NCI-H2029 (cell line): ENCODE results near the gene NXNL1.
A peak's percentile ranks its signal among the peaks of the same experiment; 100 is the strongest.

Experiments used
- DNase-seq: peaks from one replicate; lab custom pipeline; 2025; lab: John Stamatoyannopoulos, UW

NXNL1 gene

DNA sequence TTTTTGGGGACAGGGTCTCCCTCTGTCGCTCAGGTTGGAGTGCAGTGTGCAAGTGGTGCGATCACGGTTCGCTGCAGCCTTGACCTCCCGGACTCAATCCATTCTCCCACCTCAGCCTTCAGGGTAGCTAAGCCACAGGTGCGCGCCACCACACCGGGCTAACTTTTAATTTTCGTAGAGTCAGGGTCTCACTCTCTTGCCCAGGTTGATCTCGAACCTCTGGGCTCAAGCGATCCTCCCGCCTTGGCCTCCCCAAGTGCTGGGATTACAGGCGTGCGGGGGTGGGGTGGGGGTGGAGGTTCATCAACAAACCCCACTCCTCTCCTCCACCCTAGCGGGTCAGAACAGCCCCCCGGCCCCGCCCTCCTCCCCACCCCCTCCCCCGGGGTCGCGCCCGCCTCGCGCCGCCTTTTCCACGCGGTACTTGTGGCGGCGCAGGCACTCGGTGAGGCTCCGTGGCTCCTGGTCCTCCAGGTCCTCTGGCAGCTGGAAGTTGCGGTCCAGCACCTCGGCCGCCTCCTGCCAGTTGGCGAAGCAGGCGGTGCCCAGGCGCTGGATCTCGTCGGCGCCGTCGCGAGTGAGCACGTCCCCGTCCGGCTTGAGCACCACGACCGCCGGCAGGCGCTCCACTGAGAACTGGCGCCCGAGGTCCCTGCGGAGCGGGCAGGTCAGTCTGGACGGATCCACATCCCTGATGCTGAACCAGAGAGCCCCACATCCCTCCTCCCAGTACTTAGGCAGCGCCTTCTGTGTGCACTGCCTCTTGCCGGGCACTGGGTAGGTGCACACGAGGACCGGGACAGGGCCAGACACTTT is 5.2 kb downstream of the NXNL1 start:
- DNase-seq, result no peak

DNA sequence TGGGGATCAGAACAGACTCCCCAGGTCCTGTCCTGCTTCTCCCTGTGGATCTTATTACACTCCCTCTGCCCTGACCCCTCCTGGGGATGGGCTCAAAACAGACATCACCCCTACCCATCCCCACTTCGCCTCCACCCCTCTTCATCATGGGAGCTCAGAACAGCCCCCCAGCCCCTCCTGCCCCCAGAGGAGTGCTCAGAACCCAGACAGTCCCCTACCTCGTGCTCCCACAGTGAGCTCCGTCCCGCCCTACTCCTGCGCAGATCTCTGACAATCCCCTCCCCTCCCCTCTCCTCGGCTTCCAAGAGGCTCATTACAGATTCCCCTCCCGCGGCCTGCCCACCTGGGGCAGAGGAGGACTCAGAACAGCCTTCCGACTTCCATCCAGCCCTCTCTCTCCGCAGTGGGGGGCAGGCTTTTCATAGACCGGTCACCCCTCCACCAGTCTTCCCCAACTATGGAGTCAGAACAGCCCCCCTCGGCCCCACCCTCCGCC is 6.1 kb downstream of the NXNL1 start:
- no peak for DNase-seq

DNA sequence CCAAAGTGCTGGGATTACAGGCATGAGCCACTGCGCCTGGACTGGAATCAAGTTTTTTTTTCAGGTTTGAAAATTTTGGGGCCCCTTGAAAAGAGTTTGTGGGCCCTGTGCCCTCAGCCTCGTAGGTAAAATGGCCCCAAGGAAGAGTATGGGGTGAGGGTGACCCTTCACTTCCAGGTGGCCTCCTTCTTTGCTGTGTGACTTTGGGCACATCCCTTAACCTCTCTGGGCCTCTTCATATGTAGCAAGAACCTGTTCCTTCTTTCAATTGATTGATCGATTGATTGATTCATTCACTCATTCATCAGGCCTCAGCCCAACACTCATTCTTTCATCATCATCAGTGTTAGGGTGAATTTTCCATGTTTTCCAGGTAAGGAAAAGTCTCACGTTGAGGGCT is 8.9 kb downstream of the NXNL1 start:
- no peak for DNase-seq

DNA sequence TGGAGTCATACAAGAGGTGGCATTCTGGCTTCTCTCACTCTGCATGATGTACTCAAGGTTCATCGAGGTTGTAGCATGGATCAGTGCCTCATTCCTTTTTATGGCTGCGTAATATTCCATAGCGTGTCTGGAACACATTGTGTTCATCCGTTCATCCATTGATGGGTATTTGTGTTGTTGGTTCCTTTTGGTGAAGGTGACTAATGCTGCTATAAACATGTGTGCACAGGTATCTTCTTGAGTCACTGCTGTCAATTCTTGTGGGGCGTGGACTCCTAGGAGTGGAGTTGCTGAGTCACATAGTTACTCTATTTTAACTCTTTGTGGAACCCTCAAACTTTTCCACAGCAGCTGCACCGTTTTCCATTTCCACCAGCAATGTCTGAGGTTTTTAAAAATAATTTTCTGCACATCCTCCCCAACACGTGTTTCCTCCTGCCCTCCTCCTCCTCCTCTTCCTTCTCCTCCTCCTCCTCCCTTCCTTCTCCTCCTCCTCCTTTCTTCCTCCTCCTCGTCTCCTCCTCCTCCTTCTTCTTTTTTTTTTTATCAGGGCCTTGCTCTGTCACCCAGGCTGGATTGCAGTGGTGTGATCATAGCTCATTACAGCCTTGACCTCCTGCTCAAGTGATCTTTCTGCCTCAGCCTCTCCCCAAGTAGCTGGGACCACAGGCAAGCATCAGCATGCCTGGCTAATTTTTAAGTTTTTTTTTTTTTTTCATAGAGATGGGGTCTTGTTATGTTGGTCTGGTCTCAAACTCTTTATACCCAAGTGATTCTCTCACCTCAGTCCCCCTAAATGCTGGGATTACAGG is 10.3 kb downstream of the NXNL1 start:
- DNase-seq, result no peak

DNA sequence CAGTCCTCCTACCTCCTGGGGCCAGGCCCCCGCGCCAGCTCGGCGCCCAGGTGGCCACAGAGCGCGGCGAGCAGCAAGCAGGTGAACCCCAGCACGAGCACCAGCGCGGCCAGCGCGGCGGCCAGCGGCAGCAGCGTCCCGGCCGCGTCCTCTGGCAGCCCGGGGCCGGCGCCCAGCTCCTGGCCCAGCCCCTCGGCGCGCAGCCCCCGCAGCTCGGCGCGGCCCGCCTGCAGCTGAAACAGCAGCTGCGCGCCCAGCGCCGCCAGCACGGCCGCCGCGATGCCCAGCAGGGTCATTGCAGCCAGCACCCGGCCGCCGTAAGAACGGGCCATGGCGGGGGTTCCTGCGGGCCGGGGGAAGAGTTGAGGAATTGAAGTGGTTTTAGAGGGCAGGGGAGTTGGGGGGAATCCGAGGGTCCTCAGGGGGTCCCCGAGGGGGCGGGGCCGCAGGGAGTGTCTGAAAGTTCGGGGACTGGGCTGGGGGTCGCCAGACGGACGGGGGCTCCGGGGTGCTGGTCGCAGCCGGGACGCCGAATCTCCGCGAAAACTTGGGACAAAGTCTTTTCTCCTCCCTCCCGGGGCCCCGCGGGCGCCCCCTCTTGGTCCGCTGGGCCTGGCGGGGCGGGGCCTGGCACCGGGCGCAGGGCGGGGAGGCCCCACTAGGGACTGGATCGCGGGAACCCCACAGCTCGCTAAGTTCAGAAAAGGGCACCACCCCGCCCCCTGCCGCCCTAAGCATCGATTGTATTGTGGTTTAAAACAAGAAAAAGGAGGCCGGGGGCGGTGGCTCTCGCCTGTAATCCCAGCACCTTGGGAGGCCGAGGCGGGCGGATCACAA is 12.4 kb downstream of the NXNL1 start, which contains the start of gene TMEM221:
TMEM221 (minus strand) TSS at position 538 of the 837 bp plus-strand sequence; CDS start at position 332, 206 bp downstream.
- no peak for DNase-seq

DNA sequence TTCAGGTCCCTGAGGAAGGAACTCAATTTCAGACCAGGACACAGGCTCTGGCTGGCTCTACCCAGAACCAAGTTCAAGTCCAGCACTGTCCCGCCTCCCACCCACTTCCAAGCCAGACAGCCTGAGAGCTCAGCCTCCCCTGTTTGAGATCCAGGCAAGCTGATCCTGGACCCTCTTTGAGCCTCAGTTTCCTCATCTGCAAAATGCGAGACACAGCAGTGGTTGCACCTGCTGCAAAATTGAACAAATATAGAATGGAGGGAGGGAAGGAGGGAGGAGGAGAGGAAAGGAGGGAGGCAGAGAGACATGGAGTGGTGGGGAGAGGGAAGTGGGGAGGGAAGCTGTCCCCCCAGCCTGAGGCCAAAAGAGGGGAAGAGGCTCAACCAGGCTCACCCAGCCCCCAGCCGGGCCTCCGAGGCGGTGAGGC is 13.0 kb downstream of the NXNL1 start:
- DNase-seq, result no peak

DNA sequence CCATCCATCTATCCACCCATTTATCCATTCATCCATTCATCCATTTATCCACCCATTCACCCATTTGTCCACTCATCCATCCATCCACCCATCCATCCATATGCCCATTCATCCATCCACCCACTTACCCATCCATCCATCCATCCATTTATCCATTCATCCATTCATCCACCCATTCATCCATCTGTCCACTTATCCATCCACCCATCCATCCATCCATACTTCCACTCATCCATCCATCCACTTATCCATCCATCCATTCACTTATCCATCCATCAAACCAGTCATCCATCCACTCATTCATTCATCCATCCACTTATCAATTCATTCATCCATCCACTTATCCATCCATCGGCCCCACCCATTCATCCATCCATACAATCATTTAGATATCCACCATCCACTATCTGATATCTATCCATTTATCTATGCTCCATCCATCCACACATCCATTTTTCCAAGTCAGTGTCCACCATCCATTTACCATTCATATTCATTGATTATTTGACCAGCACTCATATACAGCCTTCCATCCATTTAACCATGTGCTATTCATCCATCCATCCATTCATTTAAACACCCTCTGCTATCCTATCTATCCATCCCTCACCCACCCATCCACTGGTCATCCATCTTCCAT is 15.1 kb downstream of the NXNL1 start:
- DNase-seq, result no peak

DNA sequence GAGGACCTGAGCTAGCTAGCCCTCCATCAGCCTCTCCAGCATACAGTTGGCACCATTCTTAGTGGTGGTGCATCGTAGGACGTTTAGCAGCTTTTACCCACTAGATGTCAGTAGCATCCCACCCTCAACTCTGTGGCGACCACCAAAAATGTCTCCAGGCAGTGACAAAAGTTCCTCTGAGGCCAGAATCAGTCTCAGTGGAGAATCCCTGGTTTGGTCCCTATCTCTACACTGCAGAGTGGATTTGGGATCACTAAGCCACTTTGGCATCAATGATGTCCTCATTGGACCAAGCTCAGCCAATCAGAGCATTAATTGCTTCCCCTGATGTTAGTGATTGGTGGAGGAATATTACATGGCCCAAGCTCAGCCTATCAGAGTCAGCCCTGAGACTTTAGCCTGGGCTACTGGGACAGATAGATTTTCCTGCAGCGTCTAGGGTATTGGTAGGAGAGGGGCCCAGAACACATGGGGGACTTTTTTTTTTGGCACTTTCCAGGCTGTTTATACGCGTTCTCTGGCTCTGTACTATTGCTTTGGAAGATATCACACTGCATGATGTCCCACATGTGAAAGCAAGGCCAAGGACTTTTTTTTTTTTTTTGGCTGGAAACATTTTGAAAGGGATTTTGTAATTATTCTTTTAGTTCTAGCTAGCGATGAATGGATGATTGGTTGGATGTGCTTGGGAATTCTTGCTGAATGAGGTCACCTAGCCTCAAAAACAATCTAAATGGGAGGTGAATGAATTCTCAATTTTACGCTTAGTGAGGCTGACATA is 19.3 kb downstream of the NXNL1 start:
- no peak for DNase-seq

DNA sequence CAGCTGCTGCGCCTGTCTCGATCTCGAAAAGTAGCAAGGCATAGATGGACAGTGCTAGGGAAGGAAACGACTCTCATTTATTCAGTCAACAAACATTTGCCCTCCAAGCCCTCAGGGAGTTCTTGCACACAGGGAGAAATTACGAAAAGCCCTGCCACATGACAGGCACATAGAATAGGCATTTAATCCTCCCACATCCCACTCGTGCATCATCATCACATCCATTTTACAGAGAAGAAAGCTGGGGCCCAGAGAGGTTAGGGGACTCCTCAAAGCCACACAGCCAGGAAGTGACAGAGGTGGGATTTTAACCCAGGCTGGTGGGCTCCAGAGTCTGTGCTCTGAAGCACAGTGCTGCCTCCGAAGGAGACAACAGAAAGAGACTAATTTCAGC is 23.9 kb downstream of the NXNL1 start:
- no peak for DNase-seq

DNA sequence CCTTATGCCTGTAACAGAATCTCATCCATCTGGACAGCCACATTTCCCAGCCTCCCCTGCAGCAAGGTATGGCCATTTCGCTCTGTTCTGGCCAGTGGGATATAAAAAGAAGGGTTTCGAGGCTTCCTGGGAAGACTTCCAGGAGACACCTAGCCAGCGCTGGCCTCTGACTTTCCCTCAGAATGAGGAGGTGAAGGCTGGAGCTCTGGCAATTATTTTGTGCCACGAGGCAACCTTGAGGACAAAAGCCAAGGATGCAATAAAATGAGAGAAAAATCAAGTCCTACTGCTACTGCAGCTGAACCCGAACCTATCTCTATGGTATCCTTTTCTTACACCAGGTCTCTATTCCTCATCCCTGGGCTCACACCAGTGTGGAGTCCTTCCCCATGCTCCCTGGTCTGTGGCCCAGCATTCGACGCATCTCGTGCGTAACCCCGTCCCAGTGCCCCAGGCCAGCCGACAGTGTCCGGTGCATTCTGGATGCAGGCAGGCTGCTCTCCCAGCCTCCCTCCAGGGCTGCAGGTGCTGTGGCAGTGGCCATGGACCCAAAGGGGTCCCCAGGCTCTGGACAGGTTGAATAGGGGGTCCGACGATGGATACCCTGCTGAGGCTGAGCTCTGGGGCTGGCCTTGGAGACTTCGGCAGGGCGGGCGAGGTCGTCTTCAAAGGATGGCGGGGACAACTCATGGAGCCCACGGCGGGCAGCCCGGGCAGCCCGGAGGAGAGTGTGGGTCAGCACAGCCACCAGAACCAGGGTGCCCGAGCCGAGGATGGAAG is 24.4 kb downstream of the NXNL1 start:
- no peak for DNase-seq

DNA sequence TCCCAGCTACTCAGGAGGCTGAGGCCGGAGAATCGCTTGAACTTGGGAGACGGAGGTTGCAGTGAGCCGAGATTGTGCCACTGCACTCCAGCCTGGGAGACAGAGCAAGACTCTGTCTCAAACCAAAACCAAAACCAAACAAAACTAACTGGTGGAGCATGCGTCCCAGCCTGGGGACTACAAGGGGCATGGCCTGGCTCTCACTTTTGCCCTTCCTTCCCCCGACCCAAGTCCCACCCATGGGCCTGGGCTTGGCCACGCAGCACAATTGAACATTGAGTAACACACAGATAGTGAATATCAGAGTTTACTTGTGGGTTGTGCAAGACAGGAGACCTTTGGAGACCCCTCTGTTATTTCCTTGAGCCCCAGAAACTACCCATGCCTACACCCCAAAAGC is 25.5 kb downstream of the NXNL1 start:
- DNase-seq, result no peak

DNA sequence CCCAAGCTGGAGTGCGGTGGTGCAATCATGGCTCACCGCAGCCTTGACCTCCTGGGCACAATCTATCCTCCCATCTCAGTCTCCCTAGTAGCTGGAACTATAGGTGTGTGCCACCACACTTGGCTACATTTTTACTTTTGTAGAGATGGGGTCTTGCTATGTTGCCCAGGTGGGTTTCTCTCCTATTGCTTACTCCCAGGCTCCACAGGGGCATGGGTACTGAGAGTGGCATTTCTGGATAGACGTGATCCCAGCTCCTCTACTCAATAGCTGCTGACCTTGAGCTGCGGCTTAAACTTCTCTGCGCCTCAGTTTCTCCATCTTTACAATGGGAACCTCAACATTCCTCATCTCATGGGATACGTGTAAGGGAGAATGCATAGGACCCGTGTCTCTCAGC is 29.3 kb downstream of the NXNL1 start:
- DNase-seq, result no peak

DNA sequence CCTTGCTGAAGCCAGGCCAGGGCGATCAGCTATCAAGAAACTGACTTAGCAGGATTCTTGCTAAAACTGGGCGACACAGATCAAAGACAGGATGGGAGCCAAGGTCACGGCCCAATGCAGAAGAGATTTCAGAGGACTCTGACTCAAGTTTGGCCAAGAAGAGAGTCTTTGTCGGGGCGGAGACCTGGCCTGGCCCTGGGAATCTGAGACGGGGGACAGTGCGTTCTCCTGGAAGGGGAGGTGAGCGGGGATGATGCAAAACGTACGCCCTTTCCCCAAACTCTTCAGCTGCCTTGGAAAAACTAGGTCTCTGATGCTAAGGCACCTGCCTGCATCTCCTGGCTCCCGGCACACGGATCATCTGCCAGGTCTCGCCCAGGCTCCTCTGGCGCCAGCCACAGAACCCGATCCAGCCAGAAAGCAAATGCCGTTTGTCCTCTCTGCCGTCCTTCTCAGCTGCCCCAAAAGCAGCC is 31.0 kb downstream of the NXNL1 start:
- no peak for DNase-seq

DNA sequence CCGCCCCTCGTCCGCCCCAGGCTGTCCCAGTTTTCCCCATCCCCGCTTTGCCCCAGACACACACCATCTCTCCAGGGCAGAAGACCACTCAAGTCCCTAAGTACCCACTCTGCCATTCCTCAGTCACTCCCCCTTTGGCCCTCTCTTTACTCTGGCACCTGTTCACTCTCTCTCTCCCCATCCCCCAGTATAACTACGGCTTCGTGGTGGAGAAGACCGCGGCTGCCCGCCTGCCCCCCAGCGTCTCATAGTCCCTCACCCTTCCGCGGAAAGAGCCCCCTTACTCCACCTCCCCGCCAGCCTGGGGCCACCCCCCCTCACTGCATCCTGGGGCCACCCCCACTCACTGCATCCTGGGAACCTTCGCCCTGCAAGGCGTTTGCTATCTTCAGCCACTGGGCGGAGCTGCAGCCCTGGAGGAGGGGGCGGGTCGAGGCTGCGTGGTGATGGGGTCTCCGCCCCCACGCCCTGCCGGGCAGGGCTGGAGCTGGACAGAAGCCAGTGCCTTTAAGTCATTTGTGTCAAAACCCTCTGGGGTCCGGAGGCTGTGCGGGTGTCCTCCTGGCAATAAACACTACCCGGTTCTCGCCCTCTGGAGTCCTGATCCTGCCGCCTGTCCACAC is 35.9 kb downstream of the NXNL1 start:
- DNase-seq, result peak; percentile 28

DNA sequence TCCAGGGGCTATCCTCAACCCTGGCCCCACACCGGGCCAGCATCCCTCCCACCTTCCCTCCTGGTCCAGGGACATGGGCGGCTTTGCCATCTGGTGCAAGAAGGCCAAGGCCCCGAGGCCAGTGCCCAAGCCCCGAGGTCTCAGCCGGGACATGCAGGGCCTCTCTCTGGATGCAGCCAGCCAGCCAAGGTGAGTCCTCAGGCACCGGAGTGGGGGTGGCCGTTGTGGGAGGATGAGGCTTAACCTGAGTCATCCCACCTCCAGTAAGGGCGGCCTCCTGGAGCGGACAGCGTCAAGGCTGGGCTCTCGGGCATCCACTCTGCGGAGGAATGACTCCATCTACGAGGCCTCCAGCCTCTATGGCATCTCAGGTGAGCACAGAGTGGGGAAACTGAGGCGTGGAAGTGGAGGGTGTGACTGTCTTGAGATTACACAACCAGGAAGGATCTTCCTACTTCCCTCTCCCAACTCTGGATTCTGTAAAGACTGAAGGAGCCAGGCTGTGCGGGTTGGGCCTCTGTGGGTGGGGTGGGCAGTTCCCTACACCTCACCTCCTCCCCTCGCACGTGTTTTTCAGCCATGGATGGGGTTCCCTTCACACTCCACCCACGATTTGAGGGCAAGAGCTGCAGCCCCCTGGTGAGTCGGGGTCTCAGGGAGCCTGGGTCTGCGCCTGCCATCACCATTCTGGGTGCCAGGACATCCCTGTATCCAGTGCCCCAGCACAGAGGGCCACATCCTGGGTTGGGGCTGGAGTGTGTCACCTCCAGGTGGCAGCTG is 37.1 kb downstream of the NXNL1 start:
- DNase-seq, result no peak

DNA sequence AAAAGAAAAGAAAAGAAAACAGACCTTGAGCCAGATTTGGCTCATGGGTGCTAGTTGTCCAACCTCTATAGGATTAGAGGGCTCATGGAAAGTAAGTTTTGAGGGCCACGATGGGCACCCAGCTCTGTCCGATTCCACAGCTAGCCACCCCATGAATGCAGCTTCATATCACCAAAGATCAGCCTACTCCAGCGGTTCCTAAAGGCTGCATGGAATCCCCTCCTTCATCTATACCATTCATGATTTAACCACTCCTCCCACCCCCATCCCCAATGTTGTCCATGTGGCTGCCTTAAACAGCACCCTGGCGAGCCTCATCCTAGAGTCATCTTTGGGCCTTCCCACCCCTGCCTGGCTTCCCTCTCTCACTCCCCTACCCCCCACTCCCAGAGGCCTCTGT is 38.8 kb downstream of the NXNL1 start:
- no peak for DNase-seq

DNA sequence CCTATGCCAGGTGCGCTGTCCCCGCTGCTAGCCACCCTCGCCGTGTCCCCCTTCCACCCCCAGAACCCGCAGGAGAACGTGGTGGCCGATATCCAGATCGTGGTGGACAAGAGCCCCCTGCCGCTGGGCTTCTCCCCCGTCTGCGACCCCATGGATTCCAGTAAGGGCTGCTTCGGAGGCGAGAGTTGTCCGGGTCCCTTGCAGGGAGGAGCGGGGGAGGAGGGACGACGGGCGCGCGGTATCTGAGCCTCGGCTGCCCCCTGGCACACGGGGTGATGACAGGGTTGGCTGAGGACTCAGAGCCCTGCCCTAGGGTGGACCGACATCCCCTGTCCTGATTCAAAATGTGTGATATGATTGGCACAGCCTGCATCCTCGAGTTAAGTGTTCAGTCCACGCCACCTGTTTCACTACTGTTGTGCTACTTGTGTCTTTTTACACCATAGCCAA is 40.2 kb downstream of the NXNL1 start:
- DNase-seq, result peak; percentile 7
